HG03469 (cell line): Measurements from ENCODE around the gene TRIML1.
"Not testable (repeated sequence)": the region's sequence is repeated elsewhere in the genome, so short reads cannot be mapped to it uniquely, and the experiment has no call there.

ENCODE experiments used
- ATAC-seq: cut with Tn5 transposase; IDR thresholded peaks from one replicate; pipeline ENCODE4 v1.9.1; 2021; ENCODE audit warnings: mild to moderate bottlenecking, moderate library complexity, moderate number of reproducible peaks; ENCODE audit not compliant: unreplicated experiment

The TRIML1 gene

GRCh38 chr4:188147176-188147575 is 7.9 kb downstream of the TRIML1 start:
- ATAC-seq: no peak

GRCh38 chr4:188147776-188148175 is 8.5 kb downstream of the TRIML1 start:
- no peak for ATAC-seq

- ATAC-seq: no peak
Observed at GRCh38 chr4:188154668-188155405, 15.6 kb downstream of the TRIML1 start.

GRCh38 chr4:188158336-188158735 is 19.1 kb downstream of the TRIML1 start:
- ATAC-seq: no peak

- ATAC-seq: not testable (repeated sequence)
Observed at GRCh38 chr4:188159513-188160226, 20.4 kb downstream of the TRIML1 start.

GRCh38 chr4:188160406-188160805 is 21.2 kb downstream of the TRIML1 start:
- ATAC-seq: no peak

GRCh38 chr4:188161167-188161566 is 21.9 kb downstream of the TRIML1 start:
- no peak for ATAC-seq

GRCh38 chr4:188162698-188163097 is 23.5 kb downstream of the TRIML1 start:
- no peak for ATAC-seq

GRCh38 chr4:188168726-188169373 is 29.6 kb downstream of the TRIML1 start:
- no peak for ATAC-seq

- no peak for ATAC-seq
Observed at GRCh38 chr4:188171551-188171950, 32.3 kb downstream of the TRIML1 start.

- ATAC-seq: no peak
Observed at GRCh38 chr4:188175288-188175687, 36.0 kb downstream of the TRIML1 start.

- ATAC-seq: no peak
Observed at GRCh38 chr4:188177997-188178675, 38.9 kb downstream of the TRIML1 start.

- no peak for ATAC-seq
Observed at GRCh38 chr4:188178806-188179205, 39.6 kb downstream of the TRIML1 start.

- no peak for ATAC-seq
Observed at GRCh38 chr4:188187106-188187505, 47.9 kb downstream of the TRIML1 start.

GRCh38 chr4:188190461-188190860 is 51.2 kb downstream of the TRIML1 start:
- no peak for ATAC-seq

GRCh38 chr4:188194421-188194820 is 55.2 kb downstream of the TRIML1 start:
- no peak for ATAC-seq

- ATAC-seq: no peak
Observed at GRCh38 chr4:188195389-188195985, 56.2 kb downstream of the TRIML1 start.

GRCh38 chr4:188196134-188196735 is 57.0 kb downstream of the TRIML1 start:
- no peak for ATAC-seq
